GM18499 (cell line): ENCODE data around the gene NTM.
"Not testable (repeated sequence)": the region's sequence is repeated elsewhere in the genome, so short reads cannot be mapped to it uniquely, and the experiment has no call there.

Source experiments
- ATAC-seq: cut with Tn5 transposase; IDR thresholded peaks from one replicate; pipeline ENCODE4 v1.9.1; 2021; ENCODE audit warnings: moderate number of reproducible peaks; ENCODE audit not compliant: insufficient read depth, unreplicated experiment

NTM gene

DNA sequence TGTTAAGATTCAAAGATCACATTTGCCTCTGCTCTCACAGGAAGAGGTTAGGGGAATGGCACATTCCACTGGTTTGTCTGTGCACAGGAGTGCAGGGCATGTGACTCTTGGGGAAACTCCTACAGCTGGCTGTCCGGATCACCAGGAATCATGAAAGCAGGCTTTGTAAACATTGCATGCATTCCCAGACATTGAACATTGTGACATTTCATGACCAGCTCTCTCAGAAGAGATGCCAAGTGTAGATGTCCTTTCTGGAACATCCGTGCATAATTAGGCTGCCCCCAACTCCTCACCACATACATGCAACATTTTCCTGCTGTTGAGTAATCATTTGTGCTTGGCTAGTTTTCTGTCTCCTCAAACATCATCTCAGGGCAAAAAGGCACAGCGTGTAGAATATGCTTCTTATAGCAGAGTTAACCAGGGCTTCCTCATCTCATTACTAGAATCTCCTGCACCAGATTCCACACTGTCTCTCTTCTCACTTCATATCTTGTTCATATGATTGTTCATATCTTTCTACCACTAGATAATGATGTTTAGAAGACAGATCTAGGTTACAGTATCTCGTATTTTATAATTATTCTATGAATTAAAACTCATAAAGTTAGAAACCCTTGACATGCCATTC is 694.7 kb downstream of the NTM start:
- ATAC-seq: no peak

DNA sequence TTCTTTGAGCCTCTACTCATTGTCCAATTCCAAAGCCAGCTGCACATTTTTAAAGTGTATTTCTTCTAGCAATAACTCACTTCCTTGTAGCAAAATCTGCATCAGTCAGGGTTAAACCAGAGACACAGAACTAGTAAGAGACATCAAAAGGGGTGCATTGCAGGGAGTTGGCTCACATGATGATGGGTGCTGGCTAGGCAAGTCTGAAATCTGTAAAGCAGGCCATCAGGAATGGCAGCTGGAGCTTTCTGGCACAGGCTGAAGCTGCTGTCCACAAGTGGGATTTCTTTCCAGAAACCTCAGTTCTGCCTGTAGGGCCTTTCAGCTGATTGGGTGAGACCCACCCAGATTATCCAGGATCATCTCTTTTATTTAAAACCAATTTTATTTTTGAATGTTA is 698.1 kb downstream of the NTM start:
- no peak for ATAC-seq

DNA sequence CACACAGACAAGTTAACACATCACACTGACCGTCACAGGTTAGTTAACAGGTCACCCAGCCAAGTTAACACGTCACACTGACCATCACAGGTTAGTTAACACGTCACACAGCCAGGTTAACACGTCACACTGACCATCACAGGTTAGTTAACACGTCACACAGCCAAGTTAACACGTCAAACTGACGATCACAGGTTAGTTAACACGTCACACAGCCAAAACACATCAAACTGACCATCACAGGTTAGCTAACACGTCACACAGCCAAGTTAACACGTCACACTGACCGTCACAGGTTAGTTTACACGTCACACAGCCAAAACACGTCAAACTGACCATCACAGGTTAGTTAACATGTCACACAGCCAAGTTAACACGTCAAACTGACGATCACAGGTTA is 699.2 kb downstream of the NTM start:
- not testable (repeated sequence) for ATAC-seq

- not testable (repeated sequence) for ATAC-seq
Observed at GRCh38 chr11:132070907-132071306, 700.5 kb downstream of the NTM start.

GRCh38 chr11:132072044-132072857 is 701.8 kb downstream of the NTM start:
- no peak for ATAC-seq

DNA sequence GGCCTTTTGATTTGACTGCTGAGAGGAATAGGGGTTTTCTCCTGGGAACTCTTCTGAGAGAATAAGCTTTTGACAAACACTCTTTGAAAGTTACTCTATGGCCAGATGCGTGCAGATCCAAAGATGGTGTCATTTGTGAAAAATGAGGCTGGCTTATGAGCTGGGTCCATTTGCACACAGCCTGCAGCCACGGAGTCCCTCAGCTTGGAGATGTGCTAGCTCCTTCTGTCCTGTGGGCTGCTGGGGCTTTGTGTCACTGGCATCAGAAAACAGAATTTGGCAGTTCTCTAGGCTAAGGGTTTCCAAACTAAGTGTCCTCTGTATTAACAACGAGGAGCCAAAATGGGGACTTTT is 702.4 kb downstream of the NTM start:
- no peak for ATAC-seq

- no peak for ATAC-seq
Observed at GRCh38 chr11:132073787-132074186, 703.4 kb downstream of the NTM start.

GRCh38 chr11:132075447-132075846 is 705.0 kb downstream of the NTM start:
- no peak for ATAC-seq

GRCh38 chr11:132077416-132077815 is 707.0 kb downstream of the NTM start:
- no peak for ATAC-seq

GRCh38 chr11:132078264-132079076 is 708.1 kb downstream of the NTM start:
- ATAC-seq: no peak

GRCh38 chr11:132080127-132080526 is 709.7 kb downstream of the NTM start:
- ATAC-seq: no peak

DNA sequence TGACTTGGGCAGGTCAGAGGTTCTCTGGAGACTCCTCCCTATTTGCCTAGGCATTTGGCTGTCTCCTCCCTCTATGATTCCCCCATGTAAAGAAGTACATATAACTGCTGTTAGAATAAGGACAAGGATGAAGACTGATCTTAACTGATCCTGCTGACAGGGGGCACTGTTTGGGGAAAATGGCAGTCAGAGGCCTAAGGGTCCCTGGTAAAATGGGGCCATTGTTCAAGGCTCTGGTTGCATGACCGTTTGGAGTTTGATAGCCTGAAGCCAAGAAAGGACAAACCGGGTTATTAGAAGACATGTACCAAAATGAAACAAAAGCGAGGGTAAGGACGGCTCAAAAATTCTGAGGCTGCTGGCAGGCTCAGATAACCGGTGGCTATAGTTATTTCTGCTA is 712.2 kb downstream of the NTM start:
- ATAC-seq: no peak

DNA sequence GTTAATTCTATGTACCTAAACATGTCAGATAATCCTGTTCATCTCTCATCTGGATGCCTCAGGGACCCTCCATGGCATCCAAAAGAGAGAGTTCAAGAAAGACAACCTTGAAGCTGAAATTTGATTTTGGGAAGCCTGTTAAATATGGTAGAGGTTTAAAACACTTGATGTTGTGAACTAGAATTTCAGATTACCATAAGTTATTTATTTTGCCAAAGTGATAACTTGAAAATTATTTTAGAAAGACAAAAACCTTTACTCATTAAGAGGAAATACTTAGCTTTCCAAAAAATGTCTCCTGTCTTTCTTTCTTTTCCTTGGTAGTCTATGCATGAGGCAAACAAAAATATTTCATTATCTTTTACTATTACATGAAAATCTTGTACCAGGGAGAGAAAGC is 714.0 kb downstream of the NTM start:
- no peak for ATAC-seq

- ATAC-seq: no peak
Observed at GRCh38 chr11:132087148-132087547, 716.7 kb downstream of the NTM start.

- no peak for ATAC-seq
Observed at GRCh38 chr11:132088551-132088950, 718.1 kb downstream of the NTM start.

DNA sequence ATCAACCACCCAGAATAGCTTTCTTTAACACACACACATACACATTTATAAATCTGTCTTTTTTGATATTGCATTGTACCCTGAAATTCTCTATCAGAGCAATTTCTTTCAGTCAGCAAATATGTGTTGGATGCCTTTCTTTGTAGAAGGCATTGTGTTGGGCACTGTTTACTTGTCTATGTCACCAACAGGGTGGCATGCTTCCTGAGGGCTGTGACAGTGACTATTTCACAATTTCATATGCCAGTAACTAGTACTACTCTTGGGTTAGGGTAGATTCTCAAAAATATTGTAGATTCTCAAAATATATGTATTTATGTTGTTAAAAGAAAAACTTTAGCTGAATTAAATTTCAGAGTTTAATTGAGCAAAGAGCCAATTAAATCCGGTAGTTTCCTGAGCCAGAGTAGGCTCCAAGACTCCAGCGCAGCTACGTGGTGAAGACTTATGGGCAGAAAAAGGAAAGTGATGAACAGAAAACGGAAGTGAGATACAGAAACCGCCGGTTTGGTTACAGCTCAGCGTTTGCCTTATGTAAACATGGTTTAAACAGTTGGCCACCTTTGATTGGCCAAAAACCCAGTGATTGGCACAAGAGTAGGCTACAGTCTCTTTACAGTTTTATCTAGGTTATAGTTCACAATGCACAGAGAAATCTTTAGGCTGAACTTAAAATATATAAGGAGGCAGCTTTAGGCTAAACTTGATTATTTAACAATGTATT is 723.3 kb downstream of the NTM start:
- no peak for ATAC-seq

GRCh38 chr11:132094598-132094997 is 724.2 kb downstream of the NTM start:
- ATAC-seq: no peak

- ATAC-seq: no peak
Observed at GRCh38 chr11:132095230-132096131, 725.1 kb downstream of the NTM start.

- no peak for ATAC-seq
Observed at GRCh38 chr11:132096132-132096825, 725.9 kb downstream of the NTM start.
